GM12878 (cell line): ENCODE measurements around the gene ENPP1.
"Not testable (repeated sequence)": the region's sequence is repeated elsewhere in the genome, so short reads cannot be mapped to it uniquely, and the experiment has no call there.

Experiments
- NR2C1 ChIP-seq: fragments of 450-650 bp; IDR thresholded peaks from 2 replicates; pipeline ENCODE4 v1.6.1; 2017; ENCODE audit warnings: antibody characterized with exemption, mild to moderate bottlenecking, moderate library complexity
- RCOR1 ChIP-seq: conservative IDR thresholded peaks from 2 replicates; pipeline ENCODE4 v1.6.1; 2012; ENCODE audit warnings: low read depth, low read length, improper control_type of control experiment
- SMARCA5 ChIP-seq: fragments of 450-650 bp; IDR thresholded peaks from 2 replicates; pipeline ENCODE4 v1.6.1; 2017; ENCODE audit warnings: mild to moderate bottlenecking
- ZNF217 ChIP-seq: fragments of 450-650 bp; IDR thresholded peaks from 2 replicates; pipeline ENCODE4 v1.6.1; 2017; ENCODE audit warnings: antibody characterized with exemption, mild to moderate bottlenecking
- ZNF274 ChIP-seq: IDR thresholded peaks from one replicate; pipeline ENCODE4 v1.8.0; 2011; ENCODE audit not compliant: insufficient read length, insufficient read depth
- TF ChIP-seq, protein P1 (sequence below), 3 experiments: IDR thresholded peaks in 2 of 3; conservative IDR thresholded peaks in 1 of 3; 2 replicates each; pipeline ENCODE4 v1.5.1; 2011; ENCODE audit warnings: low read depth in 3 of 3, low read length in 3 of 3, mild to moderate bottlenecking in 3 of 3, control low read depth in 2 of 3, moderate library complexity in 2 of 3, inconsistent platforms in 1 of 3, mixed read lengths in 1 of 3; ENCODE audit not compliant: control insufficient read depth in 2 of 3, insufficient read depth in 1 of 3; ENCODE audit errors: extremely low read depth in 1 of 3

DNA sequence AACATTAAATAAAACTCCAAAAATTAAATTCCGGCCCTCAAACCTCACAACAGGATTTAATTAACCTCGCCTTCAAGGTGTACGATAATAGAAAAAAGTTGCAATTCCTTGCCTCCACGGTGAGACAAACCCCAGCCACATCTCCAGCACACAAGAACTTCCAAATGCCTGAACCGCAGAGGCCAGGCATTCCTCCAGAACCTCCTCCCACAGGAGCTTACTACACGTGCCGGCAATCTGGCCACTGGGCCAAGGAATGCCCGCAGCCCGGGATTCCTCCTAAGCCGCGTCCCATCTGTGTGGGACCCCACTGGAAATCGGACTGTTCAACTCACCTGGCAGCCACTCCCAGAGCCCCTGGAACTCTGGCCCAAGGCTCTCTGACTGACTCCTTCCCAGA, 95.9 kb downstream of the ENPP1 start:
- TF ChIP-seq NR2C1, ZNF274, SMARCA5, RCOR1, ZNF217: not testable (repeated sequence)
- TF ChIP-seq, protein P1, sequence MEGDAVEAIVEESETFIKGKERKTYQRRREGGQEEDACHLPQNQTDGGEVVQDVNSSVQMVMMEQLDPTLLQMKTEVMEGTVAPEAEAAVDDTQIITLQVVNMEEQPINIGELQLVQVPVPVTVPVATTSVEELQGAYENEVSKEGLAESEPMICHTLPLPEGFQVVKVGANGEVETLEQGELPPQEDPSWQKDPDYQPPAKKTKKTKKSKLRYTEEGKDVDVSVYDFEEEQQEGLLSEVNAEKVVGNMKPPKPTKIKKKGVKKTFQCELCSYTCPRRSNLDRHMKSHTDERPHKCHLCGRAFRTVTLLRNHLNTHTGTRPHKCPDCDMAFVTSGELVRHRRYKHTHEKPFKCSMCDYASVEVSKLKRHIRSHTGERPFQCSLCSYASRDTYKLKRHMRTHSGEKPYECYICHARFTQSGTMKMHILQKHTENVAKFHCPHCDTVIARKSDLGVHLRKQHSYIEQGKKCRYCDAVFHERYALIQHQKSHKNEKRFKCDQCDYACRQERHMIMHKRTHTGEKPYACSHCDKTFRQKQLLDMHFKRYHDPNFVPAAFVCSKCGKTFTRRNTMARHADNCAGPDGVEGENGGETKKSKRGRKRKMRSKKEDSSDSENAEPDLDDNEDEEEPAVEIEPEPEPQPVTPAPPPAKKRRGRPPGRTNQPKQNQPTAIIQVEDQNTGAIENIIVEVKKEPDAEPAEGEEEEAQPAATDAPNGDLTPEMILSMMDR (IDR thresholded peaks at IDR 0.05 in 2 of 3, conservative IDR thresholded peaks at IDR 0.05 in 1 of 3; ENCODE audit: control insufficient read depth in 2 of 3, extremely low read depth in 1 of 3, insufficient read depth in 1 of 3, low read depth in 3 of 3, low read length in 3 of 3), result not testable (repeated sequence)
